HG02623 (cell line): Measurements from ENCODE around the gene NOC2L.

Experiments
- ATAC-seq: cut with Tn5 transposase; IDR thresholded peaks from one replicate; pipeline ENCODE4 v1.9.1; 2021; ENCODE audit warnings: moderate library complexity; ENCODE audit not compliant: unreplicated experiment

Gene NOC2L

GRCh38 chr1:975896-976683, 17.0 kb upstream of the NOC2L start:
- ATAC-seq: no peak

DNA sequence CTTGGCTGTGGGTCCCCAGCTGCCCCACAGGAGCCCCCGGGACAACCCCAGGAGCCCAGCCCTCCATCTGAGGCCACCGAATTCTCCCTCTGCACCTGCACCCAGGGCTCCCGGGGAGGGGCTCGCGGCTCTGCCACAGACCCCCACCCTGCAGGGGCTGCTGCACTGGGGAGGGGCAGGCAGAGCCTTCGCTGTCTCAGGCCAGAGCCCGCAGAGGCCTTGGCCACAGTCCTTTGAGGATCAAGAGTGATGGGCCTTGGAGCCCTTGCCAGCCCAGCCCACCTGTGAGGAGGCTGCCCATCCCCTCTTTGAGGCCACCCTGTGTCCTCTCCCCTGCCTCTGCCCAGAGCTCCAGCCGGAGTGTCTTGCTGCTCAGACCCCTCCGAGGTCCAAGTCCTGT, 16.3 kb upstream of the NOC2L start:
- ATAC-seq: no peak

DNA sequence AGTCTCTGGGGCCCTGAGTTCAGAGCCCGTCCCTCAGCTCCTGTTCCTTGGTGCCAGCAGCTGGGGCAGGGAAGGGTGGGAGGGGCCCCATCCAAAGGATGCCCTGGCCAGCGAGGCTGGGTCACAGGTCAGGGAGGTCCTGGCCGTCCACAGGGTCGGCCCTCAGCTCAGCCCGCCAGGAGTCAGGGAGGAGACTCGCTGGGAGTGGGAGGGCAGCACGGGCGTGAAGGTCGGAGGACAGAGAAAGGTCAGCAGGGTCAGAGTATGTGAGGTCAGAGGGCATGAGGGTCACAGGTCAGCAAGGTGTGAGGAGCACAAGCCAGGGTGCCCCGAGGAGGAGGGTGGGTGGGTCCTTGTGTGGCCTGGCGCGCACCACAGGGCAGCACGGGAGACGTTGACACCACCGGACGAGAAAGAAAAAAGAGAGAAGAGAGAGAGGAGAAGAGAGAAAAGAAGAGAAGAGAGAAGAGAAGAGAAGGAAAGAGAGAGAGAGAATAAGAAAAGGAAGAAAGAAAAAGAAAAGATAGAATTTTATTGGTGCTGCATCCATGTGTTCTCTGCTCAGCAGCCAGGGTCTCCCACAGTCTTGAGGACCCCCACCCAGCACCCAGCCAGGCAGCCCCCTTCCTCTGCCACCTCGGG, 15.8 kb upstream of the NOC2L start:
- ATAC-seq: no peak

DNA sequence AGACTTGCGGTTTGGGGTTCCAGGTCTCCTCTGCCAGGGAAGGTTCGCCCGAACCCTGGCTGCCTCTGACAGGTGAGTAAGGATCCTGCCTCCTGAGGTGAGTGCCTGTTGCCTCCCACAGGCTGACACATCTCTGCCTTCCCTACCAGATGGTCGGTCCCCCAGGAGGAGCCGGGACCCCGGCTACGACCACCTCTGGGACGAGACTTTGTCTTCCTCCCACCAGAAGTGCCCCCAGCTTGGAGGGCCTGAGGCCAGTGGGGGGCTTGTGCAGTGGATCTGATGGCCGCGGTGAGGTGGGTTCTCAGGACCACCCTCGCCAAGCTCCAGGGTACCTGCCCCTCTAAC, 15.2 kb upstream of the NOC2L start:
- no peak for ATAC-seq

DNA sequence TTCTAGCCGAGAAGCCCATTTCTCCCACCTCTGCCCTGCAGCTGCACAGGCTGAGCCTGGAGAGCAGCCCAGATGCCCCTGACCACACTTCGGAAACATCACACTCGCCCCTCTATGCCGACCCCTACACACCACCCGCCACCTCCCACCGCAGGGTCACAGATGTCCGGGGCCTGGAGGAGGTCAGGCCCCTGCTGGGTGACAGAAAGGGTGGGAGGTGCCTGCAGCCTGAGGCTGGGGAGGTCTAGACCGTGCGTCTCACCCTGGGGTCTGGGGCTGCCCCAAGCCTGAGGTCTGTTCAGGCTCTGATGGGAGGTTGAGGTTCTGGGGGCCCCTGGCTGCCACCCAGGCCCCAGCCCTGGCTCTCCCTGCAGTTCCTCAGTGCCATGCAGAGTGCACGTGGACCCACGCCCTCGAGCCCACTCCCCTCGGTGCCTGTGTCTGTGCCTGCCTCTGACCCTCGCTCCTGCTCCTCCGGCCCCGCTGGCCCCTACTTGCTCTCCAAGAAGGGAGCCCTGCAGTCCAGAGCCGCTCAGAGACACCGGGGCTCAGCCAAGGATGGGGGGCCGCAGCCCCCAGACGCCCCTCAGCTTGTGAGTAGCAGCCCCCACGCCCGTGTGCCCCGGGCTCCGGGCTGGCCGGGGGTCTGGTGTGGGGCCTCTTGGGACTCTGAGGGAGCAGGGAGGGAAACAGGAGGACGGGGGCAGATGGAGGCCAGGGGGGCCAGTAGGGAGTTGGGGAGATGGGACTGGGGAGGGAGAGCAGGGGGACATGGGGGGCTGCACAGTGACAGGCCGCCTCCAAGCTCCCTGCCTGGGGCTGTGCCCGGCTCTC, 14.6 kb upstream of the NOC2L start:
- no peak for ATAC-seq

- ATAC-seq: no peak
Observed at GRCh38 chr1:972726-973458, 13.8 kb upstream of the NOC2L start.

DNA sequence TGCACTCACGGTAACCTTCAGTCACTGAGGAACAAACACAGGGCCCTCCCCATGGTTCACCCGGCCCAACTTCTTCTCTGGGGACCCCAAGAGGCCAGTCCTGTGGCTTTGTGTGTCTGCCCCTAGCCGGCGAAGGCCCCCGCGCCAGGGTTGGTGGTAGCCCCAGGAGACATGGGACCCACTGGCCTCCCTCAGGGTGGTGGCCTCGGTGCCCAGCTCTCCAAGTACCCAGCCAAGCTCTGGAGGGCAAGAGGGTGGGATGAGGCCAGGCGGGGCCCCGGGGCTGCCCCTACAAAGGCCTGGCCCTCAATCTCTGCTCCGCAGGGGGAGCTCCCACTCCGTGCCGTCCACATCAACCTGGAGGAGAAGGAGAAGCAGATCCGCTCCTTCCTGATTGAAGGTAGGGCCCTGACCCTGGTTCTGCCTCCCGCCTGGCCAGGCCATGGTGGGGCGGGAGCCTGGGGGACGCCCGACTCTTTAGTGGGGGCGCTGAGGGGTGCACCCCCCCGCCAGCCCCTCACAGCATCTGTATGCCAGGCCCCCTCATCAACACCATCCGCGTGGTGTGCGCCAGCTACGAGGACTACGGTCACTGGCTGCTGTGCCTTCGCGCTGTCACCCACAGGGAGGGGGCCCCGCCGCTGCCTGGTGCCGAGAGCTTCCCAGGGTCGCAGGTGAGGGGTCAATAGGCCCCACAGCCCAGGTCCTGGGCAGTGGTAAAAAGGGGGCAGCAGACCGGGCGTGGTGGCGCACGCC, 12.9 kb upstream of the NOC2L start:
- ATAC-seq: no peak

GRCh38 chr1:970973-971730, 12.1 kb upstream of the NOC2L start:
- ATAC-seq: no peak

DNA sequence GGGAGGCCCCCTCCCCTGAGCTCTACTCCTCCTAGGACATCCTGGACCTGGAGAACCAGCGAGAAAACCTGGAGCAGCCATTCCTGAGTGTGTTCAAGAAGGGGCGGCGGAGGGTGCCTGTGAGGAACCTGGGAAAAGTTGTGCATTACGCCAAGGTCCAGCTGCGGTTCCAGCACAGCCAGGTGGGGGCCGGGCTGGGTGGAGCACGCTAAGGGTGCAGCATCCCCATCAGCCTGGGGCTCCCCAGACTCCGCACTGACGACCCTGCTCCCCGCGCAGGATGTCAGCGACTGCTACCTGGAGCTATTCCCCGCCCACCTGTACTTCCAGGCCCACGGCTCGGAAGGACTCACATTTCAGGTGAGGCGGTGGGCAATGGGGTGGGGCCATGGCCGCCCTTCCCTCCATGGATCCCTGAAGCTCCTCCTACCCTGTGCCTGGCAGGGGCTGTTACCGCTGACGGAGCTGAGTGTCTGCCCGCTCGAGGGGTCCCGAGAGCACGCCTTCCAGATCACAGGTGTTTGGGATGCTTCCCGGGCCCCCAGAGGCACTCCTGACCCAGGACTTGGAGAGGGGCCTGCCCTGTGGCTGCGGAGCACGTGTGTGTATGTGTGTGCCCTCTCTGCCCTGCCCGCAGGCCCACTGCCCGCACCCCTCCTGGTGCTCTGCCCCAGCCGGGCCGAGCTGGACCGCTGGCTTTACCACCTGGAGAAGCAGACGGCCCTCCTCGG, 11.4 kb upstream of the NOC2L start:
- ATAC-seq: no peak

GRCh38 chr1:969260-969855, 10.3 kb upstream of the NOC2L start:
- no peak for ATAC-seq

DNA sequence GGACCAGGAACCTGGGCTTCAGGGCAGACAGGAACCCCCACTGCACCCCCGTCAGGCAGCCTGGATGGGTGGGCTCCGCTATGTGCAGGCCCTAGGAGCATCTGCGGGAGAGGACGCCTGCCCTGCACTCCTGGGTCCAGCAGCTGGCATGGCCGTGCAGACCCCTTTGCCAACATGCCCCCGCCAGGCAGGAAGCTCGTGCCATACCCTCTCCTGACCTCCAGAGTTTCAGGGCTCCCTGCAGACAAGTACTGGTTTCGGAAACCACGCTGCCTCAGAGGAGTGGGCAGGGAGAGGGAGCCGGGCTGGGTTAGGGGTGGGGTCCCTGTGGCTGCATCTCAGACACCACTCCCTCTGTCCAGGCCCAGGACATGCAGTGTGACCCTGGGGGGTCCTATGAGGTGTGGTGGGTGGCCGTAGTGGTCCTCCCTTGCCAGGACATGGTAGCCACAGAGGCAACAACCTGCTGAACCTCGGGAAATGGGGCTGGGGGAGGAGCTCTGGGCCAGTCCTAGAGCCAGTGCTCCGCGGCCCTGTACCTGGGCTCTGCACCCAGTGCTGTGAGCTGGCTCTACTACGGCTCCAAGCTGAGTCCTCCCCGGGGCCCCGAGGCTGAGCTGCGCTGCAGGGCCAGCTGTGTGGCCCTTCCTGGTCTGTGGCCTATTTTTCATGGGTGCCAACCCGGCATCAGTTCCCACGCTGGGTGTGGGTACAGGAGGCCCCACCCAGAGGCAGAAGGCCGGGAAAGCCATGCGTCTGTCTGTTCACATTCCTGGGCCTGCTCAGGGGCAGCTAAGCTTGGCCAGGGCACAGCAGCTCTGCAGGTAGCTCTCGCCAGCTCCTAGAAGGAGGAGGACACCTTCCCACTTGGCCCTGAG, 8.6 kb upstream of the NOC2L start:
- no peak for ATAC-seq

DNA sequence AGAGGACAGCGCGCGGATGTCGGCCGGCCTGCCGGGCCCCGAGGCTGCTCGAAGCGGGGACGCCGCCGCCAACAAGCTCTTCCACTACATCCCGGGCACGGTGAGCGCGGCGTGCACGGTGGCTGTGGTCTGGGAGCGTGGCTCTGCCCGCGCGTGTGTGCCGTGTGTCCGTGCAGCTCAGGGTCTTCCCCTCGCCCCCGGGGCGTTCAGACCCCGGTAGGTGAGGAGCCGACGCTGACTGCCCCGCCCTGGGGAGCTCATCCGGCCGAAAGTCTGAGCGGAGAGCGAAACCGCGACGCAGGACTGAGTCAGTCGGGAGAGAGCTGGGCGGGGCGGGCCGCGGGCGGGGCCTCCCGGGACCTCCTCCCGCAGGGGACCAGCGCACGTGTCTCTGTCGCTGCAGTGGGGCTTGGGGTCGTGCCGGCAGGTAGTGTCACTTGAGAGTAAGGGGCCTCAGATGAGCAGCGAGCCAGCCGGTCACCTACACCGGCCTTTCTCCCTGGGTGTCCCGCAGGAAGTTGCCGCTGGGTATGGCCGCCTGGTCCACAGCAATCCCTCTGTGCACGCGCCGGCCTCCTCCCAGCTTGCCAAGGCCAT, 7.7 kb upstream of the NOC2L start:
- peak; percentile 68 for ATAC-seq

DNA sequence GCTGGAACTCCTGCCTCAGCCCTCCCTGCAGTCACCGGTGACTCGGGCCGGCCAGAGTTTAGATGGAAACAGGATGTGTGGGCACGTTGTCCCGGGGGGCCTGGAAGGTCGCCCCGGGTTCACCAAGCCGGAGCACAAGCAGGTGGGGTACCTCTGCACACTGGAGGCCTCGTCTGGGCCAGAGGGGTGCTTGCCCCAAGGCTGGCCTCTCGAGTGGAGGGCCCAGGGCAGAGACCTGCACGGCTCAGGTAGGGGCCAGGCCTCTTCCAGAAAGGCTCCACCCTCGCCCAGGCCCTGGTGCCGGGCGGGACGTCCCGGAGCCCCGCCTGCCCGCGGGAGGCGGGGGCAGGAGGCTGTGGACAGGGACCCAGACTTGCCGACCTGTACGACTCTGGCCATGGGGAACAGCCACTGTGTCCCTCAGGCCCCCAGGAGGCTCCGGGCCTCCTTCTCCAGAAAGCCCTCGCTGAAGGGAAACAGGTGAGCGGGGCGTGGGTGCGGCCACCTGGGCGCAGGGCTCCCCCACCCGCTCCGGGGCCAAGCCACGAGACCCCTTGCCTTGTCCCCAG, 7.2 kb upstream of the NOC2L start, which contains the start of gene PLEKHN1:
Gene PLEKHN1 (plus strand): TSS at position 348 of the 569 bp plus-strand sequence. CDS start 50 bp downstream, at position 398.
- peak; percentile 12 for ATAC-seq

GRCh38 chr1:965526-966134, 6.6 kb upstream of the NOC2L start:
- ATAC-seq: no peak

DNA sequence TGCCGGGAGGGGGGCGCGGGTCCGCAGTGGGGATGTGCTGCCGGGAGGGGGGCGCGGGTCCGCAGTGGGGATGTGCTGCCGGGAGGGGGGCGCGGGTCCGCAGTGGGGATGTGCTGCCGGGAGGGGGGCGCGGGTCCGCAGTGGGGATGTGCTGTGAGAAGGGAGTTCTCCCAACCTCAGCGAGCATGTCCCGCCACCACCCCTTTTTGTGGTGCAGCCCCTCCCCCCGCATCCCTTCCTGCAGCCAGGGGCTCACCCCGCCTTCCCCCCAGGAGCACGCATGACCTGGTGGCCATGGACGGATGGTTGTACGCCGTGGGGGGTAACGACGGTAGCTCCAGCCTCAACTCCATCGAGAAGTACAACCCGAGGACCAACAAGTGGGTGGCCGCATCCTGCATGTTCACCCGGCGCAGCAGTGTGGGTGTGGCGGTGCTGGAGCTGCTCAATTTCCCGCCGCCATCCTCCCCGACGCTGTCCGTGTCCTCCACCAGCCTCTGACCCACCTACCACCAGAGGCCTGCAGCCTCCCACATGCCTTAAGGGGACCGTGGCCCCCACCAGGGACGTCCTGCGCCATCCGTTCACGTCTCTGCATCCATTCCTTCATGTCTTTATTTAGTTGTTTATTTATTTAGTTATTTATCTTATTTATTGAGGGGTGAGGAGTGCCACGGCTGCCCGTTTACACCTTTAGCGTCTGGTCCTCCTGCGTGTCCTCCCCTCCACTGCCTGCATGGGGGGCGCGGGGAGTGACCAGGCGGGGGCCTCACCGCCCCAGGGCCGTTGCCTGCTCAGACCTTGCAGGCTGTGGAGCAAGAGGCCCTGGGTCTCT, 5.9 kb upstream of the NOC2L start:
- no peak for ATAC-seq
